Fibroblast of skin of left biceps (primary cell): ENCODE data around the gene GAS7.
A peak's percentile ranks its signal among the peaks of the same experiment; 100 is the strongest.
"Not testable (repeated sequence)": the region's sequence is repeated elsewhere in the genome, so short reads cannot be mapped to it uniquely, and the experiment has no call there.

ENCODE experiments used
- DNase-seq, 2 experiments: peaks; one replicate each; pipeline ENCODE4 v3.0.0-alpha.2; 2013; ENCODE audit warnings: low read depth in 2 of 2

The GAS7 gene

GRCh38 chr17:9942885-9943284 lies 255.5 kb downstream of the GAS7 start:
- no peak for DNase-seq

GRCh38 chr17:9941305-9941704 lies 257.1 kb downstream of the GAS7 start:
- no peak for DNase-seq

GRCh38 chr17:9940841-9941240 lies 257.6 kb downstream of the GAS7 start:
- no peak for DNase-seq

- no peak for DNase-seq
Measured at GRCh38 chr17:9938764-9939163, 259.6 kb downstream of the GAS7 start.

- no peak for DNase-seq
Measured at GRCh38 chr17:9937901-9938300, 260.5 kb downstream of the GAS7 start.

GRCh38 chr17:9937241-9937761 lies 261.1 kb downstream of the GAS7 start:
- DNase-seq = peak; percentile 50 to 56

- no peak for DNase-seq
Measured at GRCh38 chr17:9936095-9936494, 262.3 kb downstream of the GAS7 start.

- no peak for DNase-seq
Measured at GRCh38 chr17:9935408-9935807, 263.0 kb downstream of the GAS7 start.

- no peak for DNase-seq
Measured at GRCh38 chr17:9934331-9934730, 264.1 kb downstream of the GAS7 start.

- DNase-seq = no peak
Measured at GRCh38 chr17:9932491-9932890, 265.9 kb downstream of the GAS7 start.

GRCh38 chr17:9931144-9931741 lies 267.2 kb downstream of the GAS7 start:
- no peak for DNase-seq

- DNase-seq = no peak
Measured at GRCh38 chr17:9929871-9930270, 268.5 kb downstream of the GAS7 start.

- peak; percentile 71 to 75 for DNase-seq
Measured at GRCh38 chr17:9928601-9929333, 269.6 kb downstream of the GAS7 start.

GRCh38 chr17:9926150-9926804 lies 272.1 kb downstream of the GAS7 start:
- DNase-seq = no peak

GRCh38 chr17:9925457-9925856 lies 272.9 kb downstream of the GAS7 start:
- DNase-seq = no peak

- peak; percentile 50 to 51 for DNase-seq
Measured at GRCh38 chr17:9924735-9925191, 273.6 kb downstream of the GAS7 start.

GRCh38 chr17:9922012-9922848 lies 276.2 kb downstream of the GAS7 start:
- no peak for DNase-seq

- DNase-seq = not testable (repeated sequence)
Measured at GRCh38 chr17:9921216-9921615, 277.2 kb downstream of the GAS7 start.

- DNase-seq = no peak
Measured at GRCh38 chr17:9918804-9919352, 279.5 kb downstream of the GAS7 start.

GRCh38 chr17:9918352-9918751 lies 280.1 kb downstream of the GAS7 start:
- DNase-seq = no peak

- no peak for DNase-seq
Measured at GRCh38 chr17:9917801-9918200, 280.6 kb downstream of the GAS7 start.
